HG03159 (cell line): Measurements from ENCODE around the gene TSHZ2.

Source experiments
- ATAC-seq: cut with Tn5 transposase; IDR thresholded peaks from one replicate; pipeline ENCODE4 v1.9.1; 2021; ENCODE audit warnings: mild to moderate bottlenecking, moderate library complexity; ENCODE audit not compliant: unreplicated experiment

The TSHZ2 gene

DNA sequence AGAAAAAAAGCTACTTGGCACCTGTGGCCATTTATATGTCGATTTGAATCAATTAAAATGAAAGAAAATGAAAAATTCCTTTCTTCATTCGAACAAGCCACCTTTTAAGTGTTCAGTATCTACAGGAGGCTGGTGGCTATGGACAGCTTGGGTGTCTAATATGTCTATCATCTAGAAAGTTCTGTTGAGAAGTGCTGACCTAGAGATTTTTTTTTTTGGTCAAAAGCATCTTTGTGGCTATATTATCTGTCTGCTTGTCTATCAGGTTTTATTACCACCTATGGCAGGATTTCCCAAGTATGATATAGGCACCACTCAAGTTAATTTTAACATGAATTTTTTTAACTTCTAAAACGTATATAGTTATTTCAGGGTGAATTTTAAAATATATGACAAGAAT, 250.8 kb downstream of the TSHZ2 start:
- no peak for ATAC-seq

DNA sequence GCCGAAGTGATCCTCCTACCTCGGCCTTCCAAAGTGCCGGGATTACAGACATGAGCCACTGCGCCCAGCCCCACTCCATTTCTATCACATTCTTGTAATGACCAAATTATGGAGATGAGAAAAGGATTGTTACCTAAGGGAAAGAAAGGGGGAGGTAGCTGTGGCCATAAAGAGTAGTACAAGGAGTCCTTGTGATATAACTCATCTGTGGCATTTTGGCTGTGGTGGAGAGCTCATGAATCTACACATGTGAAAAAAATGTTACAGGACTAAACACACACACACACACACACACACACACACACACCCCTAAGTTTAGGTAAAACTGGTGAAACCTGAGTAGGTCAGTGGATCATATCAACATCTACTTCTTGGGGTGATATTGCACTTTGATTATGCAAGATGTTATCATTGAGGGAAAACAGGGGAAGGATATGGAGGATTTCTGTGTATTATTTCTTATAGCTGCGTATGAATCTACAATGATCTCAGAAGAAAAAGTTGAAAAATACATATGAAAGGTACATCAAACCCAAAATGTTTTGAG, 251.5 kb downstream of the TSHZ2 start:
- no peak for ATAC-seq

DNA sequence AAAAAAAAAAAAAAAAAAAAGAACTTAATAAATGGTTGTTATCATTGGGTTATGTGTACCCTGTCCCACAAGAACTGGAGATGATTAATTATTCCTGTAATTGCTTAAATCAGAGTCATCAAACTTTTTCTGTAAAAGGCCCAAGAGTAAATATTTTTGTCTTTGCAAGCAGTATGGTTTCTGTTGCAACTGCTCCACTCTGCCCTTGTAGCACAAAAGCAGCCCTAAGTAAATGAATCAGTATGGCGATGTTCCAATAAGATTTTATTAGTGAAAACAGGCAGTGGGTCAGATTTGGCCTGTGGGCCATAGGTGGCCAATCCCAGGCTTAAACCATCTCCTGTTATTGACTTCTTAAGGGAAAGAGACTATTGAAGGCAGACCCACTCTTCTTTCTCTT, 252.7 kb downstream of the TSHZ2 start:
- ATAC-seq: no peak

DNA sequence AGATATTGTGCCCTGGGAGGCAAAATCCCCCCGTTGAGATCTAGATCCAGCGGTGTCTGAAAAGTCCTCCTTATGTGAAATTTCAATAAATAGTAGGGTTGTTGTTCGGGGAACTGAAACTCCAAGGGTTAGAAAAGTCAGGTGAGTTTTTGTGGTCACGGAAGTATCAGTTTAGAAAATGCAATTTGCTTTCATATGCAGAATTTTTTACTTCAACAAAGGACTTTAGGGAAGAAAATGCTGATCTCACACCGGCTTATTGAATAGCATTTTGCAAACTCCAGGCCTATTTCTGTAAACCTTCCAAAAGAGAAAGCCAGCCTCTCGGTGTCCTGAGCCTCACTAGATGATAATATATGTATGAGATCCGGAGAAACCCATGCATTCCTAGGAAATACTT, 254.7 kb downstream of the TSHZ2 start:
- ATAC-seq: no peak

DNA sequence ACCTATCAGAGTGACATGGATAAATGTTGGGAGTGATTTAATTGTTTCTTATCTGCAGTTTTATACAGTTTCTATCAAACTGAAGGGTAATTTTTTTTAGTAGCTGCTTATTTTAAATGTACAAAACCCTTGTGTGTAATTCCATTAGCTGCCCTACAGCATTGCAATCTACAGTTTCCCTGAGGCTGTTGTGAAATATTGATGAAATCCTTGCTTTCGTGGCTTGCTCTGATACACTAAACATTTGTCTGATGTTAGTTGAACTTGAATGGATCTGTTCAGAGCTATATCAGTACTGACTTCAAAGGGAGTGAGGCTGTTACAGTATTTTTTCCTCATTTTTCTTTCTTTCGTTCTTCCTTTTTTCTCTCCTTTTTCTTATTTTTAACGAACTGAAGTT, 255.4 kb downstream of the TSHZ2 start:
- no peak for ATAC-seq

DNA sequence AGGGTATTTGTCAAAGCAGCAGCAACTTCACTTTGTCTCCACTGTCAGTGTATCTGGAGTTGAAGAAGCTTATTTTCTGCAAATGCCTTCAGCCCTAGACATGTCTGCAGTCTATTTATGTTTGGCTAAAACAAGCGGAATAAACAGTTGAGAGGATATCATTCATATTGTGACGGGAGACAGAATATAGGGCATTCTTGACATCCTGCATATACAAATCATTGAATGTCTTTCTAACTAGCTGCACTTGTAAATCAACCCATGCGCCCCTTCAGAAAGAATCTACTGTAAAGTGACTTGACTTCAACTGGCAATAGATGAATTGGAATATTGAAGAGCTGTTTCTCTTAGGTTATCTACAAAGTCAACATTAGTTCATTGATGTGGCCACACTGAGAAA, 258.9 kb downstream of the TSHZ2 start:
- no peak for ATAC-seq

- no peak for ATAC-seq
Observed at GRCh38 chr20:53237461-53237860, 265.3 kb downstream of the TSHZ2 start.

GRCh38 chr20:53238121-53238660, 266.0 kb downstream of the TSHZ2 start:
- ATAC-seq: no peak

DNA sequence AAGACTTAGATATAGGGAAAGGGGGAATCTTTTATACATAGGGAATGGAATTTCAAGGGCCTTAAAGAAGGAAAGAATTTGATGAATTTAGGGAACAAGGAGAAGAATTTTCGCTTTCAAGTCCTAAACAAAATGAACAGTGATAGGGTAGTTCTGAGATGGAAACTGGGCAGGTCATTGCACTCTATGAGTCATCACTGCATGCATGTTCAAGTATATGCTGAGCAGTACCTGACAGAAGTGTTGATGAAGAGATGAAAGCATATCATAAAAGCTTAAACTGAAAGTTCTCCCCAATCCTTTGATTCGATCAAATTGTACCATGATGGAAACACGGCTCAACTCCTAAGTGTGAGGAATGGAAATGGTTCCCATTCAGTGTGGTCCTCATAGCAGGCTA, 271.0 kb downstream of the TSHZ2 start:
- ATAC-seq: no peak

DNA sequence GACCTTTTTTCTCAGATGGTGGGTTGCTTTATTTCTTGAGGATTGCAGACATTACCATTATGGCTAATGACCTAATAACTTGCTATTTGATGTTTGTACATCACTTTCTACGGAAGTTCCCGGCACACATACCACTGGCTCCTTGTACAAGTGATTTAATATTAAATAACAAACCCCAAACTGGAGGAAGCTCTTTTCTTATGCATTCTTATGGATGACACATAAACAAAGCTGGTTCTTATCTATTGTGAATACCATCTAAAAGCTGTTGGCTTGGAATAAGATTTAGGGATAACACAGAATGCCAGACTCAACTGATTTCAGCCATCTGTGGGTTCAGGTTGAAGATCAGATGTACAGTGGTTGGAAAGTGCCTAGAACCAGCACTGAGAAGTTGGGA, 272.6 kb downstream of the TSHZ2 start:
- no peak for ATAC-seq

DNA sequence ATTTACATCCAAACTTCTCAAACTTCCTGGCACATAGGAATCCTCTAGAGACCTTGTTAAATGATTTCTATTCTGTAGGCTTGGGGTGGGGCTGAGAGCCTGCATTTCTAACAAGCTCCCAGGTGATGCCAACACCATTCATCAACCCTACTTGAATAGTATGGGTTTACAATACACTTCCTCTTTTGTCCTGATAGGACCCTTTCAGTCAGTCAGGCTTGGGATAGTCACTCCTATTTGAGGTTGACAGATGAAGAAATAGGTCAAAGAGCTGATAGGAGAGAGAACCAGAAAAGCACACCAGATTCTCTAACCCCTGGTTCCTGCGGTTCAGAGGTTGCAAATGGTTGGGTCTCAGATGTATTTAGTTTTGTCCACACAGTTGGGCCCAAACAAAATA, 273.4 kb downstream of the TSHZ2 start:
- no peak for ATAC-seq

GRCh38 chr20:53247468-53248103, 275.4 kb downstream of the TSHZ2 start:
- ATAC-seq: no peak

DNA sequence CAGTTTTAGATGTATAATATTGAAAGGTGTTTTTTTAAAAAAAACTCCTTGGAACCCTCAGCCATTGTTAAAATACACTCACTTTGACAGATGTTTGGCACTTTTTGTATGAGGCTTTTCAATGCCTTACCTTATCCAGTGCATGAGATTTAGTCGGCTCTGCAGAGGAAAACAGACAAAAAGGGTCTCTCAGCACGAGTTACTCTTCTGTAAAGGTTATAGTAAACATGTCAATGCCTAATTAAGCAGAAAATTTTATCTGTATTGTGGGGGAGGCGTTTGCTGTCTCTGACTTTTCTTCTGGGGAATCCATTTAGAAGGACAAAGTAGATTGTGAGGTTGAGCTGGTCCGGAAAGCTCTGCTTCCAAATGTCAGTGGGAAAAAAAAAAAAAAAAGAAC, 278.3 kb downstream of the TSHZ2 start:
- no peak for ATAC-seq

DNA sequence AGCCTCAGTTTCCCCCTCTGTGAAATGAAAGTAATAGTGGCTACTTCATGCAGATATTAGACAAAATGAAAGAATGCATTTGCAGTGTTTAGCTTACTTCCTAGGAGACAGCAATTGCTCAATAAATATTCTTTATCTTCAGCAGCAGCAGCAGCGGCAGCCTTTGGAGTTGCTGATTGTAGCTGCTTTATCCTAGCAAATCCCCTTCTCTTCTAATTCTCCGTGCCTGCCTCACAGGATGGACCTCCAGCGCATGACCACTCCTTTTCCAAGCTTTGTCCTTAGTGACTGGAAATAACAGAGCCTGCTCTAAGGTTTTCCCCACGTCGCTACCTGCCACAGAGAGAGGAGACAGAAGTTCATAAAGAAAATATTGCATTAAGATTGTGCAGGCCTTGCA, 279.8 kb downstream of the TSHZ2 start:
- ATAC-seq: no peak

DNA sequence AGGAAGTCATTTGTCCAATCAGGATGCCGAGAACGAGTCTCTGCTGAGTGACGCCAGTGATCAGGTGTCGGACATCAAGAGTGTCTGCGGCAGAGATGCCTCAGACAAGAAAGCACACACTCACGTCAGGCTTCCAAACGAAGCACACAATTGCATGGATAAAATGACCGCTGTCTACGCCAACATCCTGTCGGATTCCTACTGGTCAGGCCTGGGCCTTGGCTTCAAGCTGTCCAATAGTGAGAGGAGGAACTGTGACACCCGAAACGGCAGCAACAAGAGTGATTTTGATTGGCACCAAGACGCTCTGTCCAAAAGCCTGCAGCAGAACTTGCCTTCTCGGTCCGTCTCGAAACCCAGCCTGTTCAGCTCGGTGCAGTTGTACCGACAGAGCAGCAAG, 281.5 kb downstream of the TSHZ2 start:
- no peak for ATAC-seq

DNA sequence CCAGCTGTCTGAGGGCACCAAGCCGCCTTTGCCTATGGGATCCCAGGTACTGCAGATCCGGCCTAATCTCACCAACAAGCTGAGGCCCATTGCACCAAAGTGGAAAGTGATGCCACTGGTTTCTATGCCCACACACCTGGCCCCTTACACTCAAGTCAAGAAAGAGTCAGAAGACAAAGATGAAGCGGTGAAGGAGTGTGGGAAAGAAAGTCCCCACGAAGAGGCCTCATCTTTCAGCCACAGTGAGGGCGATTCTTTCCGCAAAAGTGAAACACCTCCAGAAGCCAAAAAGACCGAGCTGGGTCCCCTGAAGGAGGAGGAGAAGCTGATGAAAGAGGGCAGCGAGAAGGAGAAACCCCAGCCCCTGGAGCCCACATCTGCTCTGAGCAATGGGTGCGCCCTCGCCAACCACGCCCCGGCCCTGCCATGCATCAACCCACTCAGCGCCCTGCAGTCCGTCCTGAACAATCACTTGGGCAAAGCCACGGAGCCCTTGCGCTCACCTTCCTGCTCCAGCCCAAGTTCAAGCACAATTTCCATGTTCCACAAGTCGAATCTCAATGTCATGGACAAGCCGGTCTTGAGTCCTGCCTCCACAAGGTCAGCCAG, 283.0 kb downstream of the TSHZ2 start:
- no peak for ATAC-seq

GRCh38 chr20:53258741-53259140, 286.6 kb downstream of the TSHZ2 start:
- no peak for ATAC-seq

- no peak for ATAC-seq
Observed at GRCh38 chr20:53260168-53260567, 288.0 kb downstream of the TSHZ2 start.

DNA sequence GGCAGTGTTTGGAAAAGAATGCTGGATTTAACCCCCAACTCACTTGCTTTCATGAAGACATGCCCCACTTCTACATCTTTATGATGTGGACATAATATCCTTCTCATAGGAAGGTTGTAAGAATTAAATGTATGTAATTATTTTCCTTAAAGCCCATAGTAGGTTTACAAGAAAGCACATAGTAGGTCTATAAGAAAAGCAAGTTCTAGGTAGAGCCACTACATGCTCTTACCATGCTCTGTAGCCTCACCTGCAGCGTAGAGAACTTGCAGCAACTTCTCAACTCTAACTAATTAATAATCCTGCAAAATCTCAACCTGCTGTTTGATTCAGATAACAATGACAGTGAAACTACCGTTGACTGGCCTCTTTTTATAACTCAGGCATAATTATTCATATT, 288.4 kb downstream of the TSHZ2 start:
- ATAC-seq: no peak

DNA sequence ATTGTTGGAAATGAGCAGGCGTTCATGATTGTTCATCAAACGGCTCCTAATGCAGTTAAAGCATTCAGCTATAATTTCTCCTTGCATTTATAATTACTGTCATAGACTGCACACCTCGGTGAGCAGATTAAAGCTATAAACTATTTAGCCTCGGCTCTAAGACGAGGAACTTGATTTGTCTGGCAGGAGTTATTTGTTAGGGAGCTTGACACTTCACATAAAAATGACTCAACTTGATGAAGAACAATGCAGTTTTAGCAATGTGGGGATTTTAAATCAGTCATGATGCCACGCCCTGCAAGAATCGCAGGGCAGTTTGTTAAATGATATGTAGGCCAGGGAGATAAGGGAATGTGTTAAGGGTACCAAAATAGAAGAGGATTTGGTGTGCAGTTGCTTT, 290.2 kb downstream of the TSHZ2 start:
- no peak for ATAC-seq

- ATAC-seq: no peak
Observed at GRCh38 chr20:53263554-53264438, 291.6 kb downstream of the TSHZ2 start.

DNA sequence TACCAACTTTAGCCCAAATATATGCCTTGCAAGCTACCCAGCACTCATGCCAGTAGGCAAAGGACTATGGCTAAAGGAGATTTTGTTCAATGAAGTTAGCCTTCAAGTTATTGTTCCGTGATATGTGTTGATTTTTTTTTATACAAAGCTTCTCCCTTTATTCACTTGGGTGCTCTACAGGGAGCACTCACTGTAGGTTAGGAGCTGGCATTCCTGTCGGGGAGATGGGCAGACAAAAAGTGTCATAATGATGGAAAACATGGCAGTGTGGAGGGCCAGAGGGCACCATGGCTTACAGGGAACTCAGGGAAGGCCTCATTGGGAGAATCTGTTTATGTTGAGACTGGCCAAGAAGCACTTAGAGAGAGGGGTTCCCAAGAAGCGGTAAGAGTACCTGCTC, 292.4 kb downstream of the TSHZ2 start:
- no peak for ATAC-seq
